ENCODE results near the gene SLC30A1.
"Not testable (repeated sequence)": the region's sequence is repeated elsewhere in the genome, so short reads cannot be mapped to it uniquely, and the experiment has no call there.

Gene SLC30A1

GRCh38 chr1:211547710-211548109 lies 31.3 kb downstream of the SLC30A1 start:
- DNase-seq, result no peak

- no peak for DNase-seq
Measured at GRCh38 chr1:211546543-211546942, 32.4 kb downstream of the SLC30A1 start.

GRCh38 chr1:211543025-211543424 lies 35.9 kb downstream of the SLC30A1 start:
- no peak for DNase-seq

- DNase-seq, result no peak
Measured at GRCh38 chr1:211541720-211542477, 37.1 kb downstream of the SLC30A1 start.

GRCh38 chr1:211541278-211541677 lies 37.7 kb downstream of the SLC30A1 start:
- DNase-seq, result no peak

GRCh38 chr1:211540824-211541223 lies 38.1 kb downstream of the SLC30A1 start:
- DNase-seq, result not testable (repeated sequence)

GRCh38 chr1:211538287-211538686 lies 40.7 kb downstream of the SLC30A1 start:
- DNase-seq, result no peak

GRCh38 chr1:211537253-211537652 lies 41.7 kb downstream of the SLC30A1 start:
- DNase-seq, result no peak

- no peak for DNase-seq
Measured at GRCh38 chr1:211536606-211537005, 42.4 kb downstream of the SLC30A1 start.

GRCh38 chr1:211535346-211535745 lies 43.6 kb downstream of the SLC30A1 start:
- no peak for DNase-seq

GRCh38 chr1:211534545-211535291 lies 44.2 kb downstream of the SLC30A1 start:
- no peak for DNase-seq

GRCh38 chr1:211532088-211532444 lies 46.9 kb downstream of the SLC30A1 start:
- DNase-seq, result no peak

GRCh38 chr1:211531194-211532087 lies 47.5 kb downstream of the SLC30A1 start:
- no peak for DNase-seq

- DNase-seq, result no peak
Measured at GRCh38 chr1:211530102-211530501, 48.9 kb downstream of the SLC30A1 start.

GRCh38 chr1:211529453-211529852 lies 49.5 kb downstream of the SLC30A1 start:
- DNase-seq, result no peak

- no peak for DNase-seq
Measured at GRCh38 chr1:211529011-211529410, 50.0 kb downstream of the SLC30A1 start.

GRCh38 chr1:211527888-211528287 lies 51.1 kb downstream of the SLC30A1 start:
- DNase-seq, result no peak

- DNase-seq, result no peak
Measured at GRCh38 chr1:211527006-211527405, 52.0 kb downstream of the SLC30A1 start.

GRCh38 chr1:211526101-211526500 lies 52.9 kb downstream of the SLC30A1 start:
- no peak for DNase-seq

- no peak for DNase-seq
Measured at GRCh38 chr1:211525101-211525676, 53.8 kb downstream of the SLC30A1 start.

GRCh38 chr1:211524521-211524920 lies 54.4 kb downstream of the SLC30A1 start:
- no peak for DNase-seq

- DNase-seq, result no peak
Measured at GRCh38 chr1:211522804-211523203, 56.2 kb downstream of the SLC30A1 start.
